A549 (cell line): Measurements from ENCODE around the gene CERKL. TPM values are rescaled to one million over a fixed set of nuclear protein-coding genes. Genes with fewer than 3 reads are reported as not detected.

ENCODE experiments used
- ATAC-seq, 2 experiments: fragments of 200-7000 bp in 1 of 2; fragments of >200 bp in 1 of 2; cut with Nextera tagmentation in 1 of 2; cut with Tn5 transposase in 1 of 2; 3 replicates each; pipeline versions ENCODE4 v1.8.0 to v1.9.1; 2018 to 2020; ENCODE audit warnings: mild to moderate bottlenecking in 1 of 2, moderate library complexity in 1 of 2
- CTCF ChIA-PET: fragments of 300-600 bp; sonication (Branson Sonifier 250); formaldehyde crosslinking; extraction: SDS; loops from one replicate; lab custom pipeline; 2021; ENCODE audit warnings: antibody characterized with exemption, inconsistent platforms; lab: Yijun Ruan, JAX
- POLR2A ChIA-PET: fragments of 350-600 bp; formaldehyde crosslinking; extraction: SDS; loops from one replicate; lab custom pipeline; 2021; ENCODE audit warnings: antibody characterized with exemption, inconsistent platforms; lab: Yijun Ruan, JAX
- DNase-seq, 2 experiments: peaks; one replicate each; pipeline versions ENCODE4 v3.0.0 to v3.0.0-alpha.2; 2011 to 2016; ENCODE audit warnings: low read depth in 1 of 2, low spot score in 1 of 2
- FAIRE-seq: peaks from 2 replicates; lab custom pipeline; 2011; peaks lifted over from hg19 to GRCh38; lab: Jason Lieb, UNC
- H3K27ac ChIP-seq, 2 experiments: fragments of >200 bp; sonication (Bioruptor Twin); formaldehyde crosslinking; 3 replicates each; pipeline ENCODE4 v1.5.1; 2016 to 2017
- H3K4me1 ChIP-seq: fragments of >200 bp; sonication (Bioruptor Twin); formaldehyde crosslinking; 3 replicates; pipeline ENCODE4 v1.6.1; 2016
- H3K4me2 ChIP-seq: fragments of >200 bp; sonication (Bioruptor Twin); formaldehyde crosslinking; 3 replicates; pipeline ENCODE4 v1.6.1; 2016
- H3K4me3 ChIP-seq: fragments of >200 bp; sonication (Bioruptor Twin); formaldehyde crosslinking; 3 replicates; pipeline ENCODE4 v1.5.1; 2016
- H3K9me3 ChIP-seq: fragments of >200 bp; sonication (Bioruptor Twin); formaldehyde crosslinking; 3 replicates; pipeline ENCODE4 v1.6.1; 2016
- ATOH8 ChIP-seq: fragments of 250-450 bp; sonication (Bioruptor Pico); IDR thresholded peaks from 2 replicates; pipeline ENCODE4 v1.5.0; 2020; ENCODE audit warnings: low read depth, mild to moderate bottlenecking, moderate library complexity
- BCL3 ChIP-seq: fragments of >200 bp; sonication (Bioruptor Twin); formaldehyde crosslinking; IDR thresholded peaks from 3 replicates; pipeline ENCODE4 v1.6.1; 2016
- CBX8 ChIP-seq: fragments of 200-600 bp; sonication (generic); IDR thresholded peaks from 2 replicates; pipeline ENCODE4 v1.6.1; 2016
- CEBPB ChIP-seq, 2 experiments: fragments of >200 bp in 1 of 2; sonication (Bioruptor Twin) in 1 of 2; formaldehyde crosslinking in 1 of 2; IDR thresholded peaks; 2 replicates each; pipeline ENCODE4 v1.6.1; 2012 to 2016
- CHD2 ChIP-seq: fragments of 150-350 bp; IDR thresholded peaks from 2 replicates; pipeline ENCODE4 v1.6.1; 2014; ENCODE audit warnings: low read length; ENCODE audit not compliant: partially characterized antibody
- CTCF ChIP-seq: fragments of >200 bp; sonication (Bioruptor Twin); formaldehyde crosslinking; IDR thresholded peaks from 3 replicates; pipeline ENCODE4 v1.5.1; 2016
- EHF ChIP-seq: fragments of 250-450 bp; sonication (Bioruptor Pico); IDR thresholded peaks from 2 replicates; pipeline ENCODE4 v1.5.0; 2020; ENCODE audit warnings: mild to moderate bottlenecking
- EHMT2 ChIP-seq: fragments of 200-600 bp; sonication (generic); IDR thresholded peaks from 2 replicates; pipeline ENCODE4 v1.6.1; 2016; ENCODE audit warnings: antibody characterized with exemption, low read depth, mild to moderate bottlenecking, moderate library complexity
- EP300 ChIP-seq, 2 experiments: fragments of >200 bp; sonication (Bioruptor Twin); formaldehyde crosslinking; IDR thresholded peaks; 2 replicates in 1 of 2; 3 replicates in 1 of 2; pipeline ENCODE4 v1.6.1; 2016 to 2017
- FOSB ChIP-seq: fragments of 250-450 bp; sonication (Bioruptor Pico); IDR thresholded peaks from 2 replicates; pipeline ENCODE4 v1.5.0; 2020; ENCODE audit warnings: mild to moderate bottlenecking, moderate library complexity
- FOSL2 ChIP-seq, 2 experiments: fragments of 450-650 bp in 1 of 2; fragments of >200 bp in 1 of 2; sonication (Bioruptor Twin) in 1 of 2; formaldehyde crosslinking; IDR thresholded peaks; 2 replicates each; pipeline versions ENCODE4 v1.5.0 to v1.6.1; 2016 to 2020; ENCODE audit warnings: mild to moderate bottlenecking in 1 of 2, moderate library complexity in 1 of 2
- FOXS1 ChIP-seq: fragments of 250-450 bp; sonication (Bioruptor Pico); IDR thresholded peaks from 2 replicates; pipeline ENCODE4 v1.5.0; 2020; ENCODE audit warnings: mild to moderate bottlenecking, moderate library complexity
- GATA3 ChIP-seq: IDR thresholded peaks from 2 replicates; pipeline ENCODE4 v1.6.1; 2012; ENCODE audit warnings: borderline replicate concordance
- HDAC2 ChIP-seq: fragments of 200-600 bp; sonication (generic); IDR thresholded peaks from 2 replicates; pipeline ENCODE4 v1.6.1; 2016
- HES2 ChIP-seq: fragments of >200 bp; sonication (Bioruptor Twin); formaldehyde crosslinking; IDR thresholded peaks from 2 replicates; pipeline ENCODE4 v1.6.1; 2016
- HOXB13 ChIP-seq: fragments of 250-450 bp; sonication (Bioruptor Pico); IDR thresholded peaks from 2 replicates; pipeline ENCODE4 v1.5.0; 2020; ENCODE audit warnings: low read depth, mild to moderate bottlenecking, moderate library complexity
- HOXB5 ChIP-seq: fragments of 250-450 bp; sonication (Bioruptor Pico); IDR thresholded peaks from 2 replicates; pipeline ENCODE4 v1.5.0; 2020; ENCODE audit warnings: mild to moderate bottlenecking, moderate library complexity
- JUN ChIP-seq, 2 experiments: fragments of >200 bp; sonication (Bioruptor Twin); formaldehyde crosslinking; IDR thresholded peaks; 2 replicates in 1 of 2; 3 replicates in 1 of 2; pipeline ENCODE4 v1.6.1; 2016 to 2017
- MAZ ChIP-seq: fragments of 150-350 bp; IDR thresholded peaks from 2 replicates; pipeline ENCODE4 v1.6.1; 2014; ENCODE audit warnings: antibody characterized with exemption, low read depth, low read length, borderline replicate concordance
- NFE2L2 ChIP-seq: fragments of 150-350 bp; conservative IDR thresholded peaks from 2 replicates; pipeline ENCODE4 v1.6.1; 2014; ENCODE audit warnings: low read length
- PBX3 ChIP-seq: IDR thresholded peaks from 2 replicates; pipeline ENCODE4 v1.6.1; 2012
- POLR2A ChIP-seq: IDR thresholded peaks from 2 replicates; pipeline ENCODE4 v1.6.1; 2012; ENCODE audit warnings: mild to moderate bottlenecking, low read length
- REST ChIP-seq: fragments of 200-600 bp; sonication (generic); IDR thresholded peaks from 2 replicates; pipeline ENCODE4 v1.6.1; 2016; ENCODE audit warnings: antibody characterized with exemption, mild to moderate bottlenecking, moderate library complexity
- RFX5 ChIP-seq: fragments of 450-650 bp; IDR thresholded peaks from 2 replicates; pipeline ENCODE4 v1.7.1; 2014; ENCODE audit warnings: antibody characterized with exemption, mild to moderate bottlenecking, moderate library complexity
- RNF2 ChIP-seq: fragments of 200-600 bp; sonication (generic); IDR thresholded peaks from 2 replicates; pipeline ENCODE4 v1.6.1; 2016; ENCODE audit warnings: low read depth, mild to moderate bottlenecking, antibody characterized with exemption, moderate library complexity, borderline replicate concordance
- ZC3H11A ChIP-seq: fragments of 450-650 bp; IDR thresholded peaks from 2 replicates; pipeline ENCODE4 v1.6.1; 2014; ENCODE audit warnings: antibody characterized with exemption, mild to moderate bottlenecking
- ZSCAN20 ChIP-seq: fragments of 250-450 bp; sonication (Bioruptor Pico); IDR thresholded peaks from 2 replicates; pipeline ENCODE4 v1.8.0; 2022; ENCODE audit warnings: mild to moderate bottlenecking, moderate library complexity
- WGBS: methylation state at CpG from one replicate; pipeline ENCODE4 v1.1.6; 2017; ENCODE audit errors: missing lambda C conversion rate; 5-methylcytosine and 5-hydroxymethylcytosine counted together
- polyA plus RNA-seq, 4 experiments: library from polyadenylated mRNA; depleted of rRNA in 3 of 4; stranded (reverse); fragments of >200 nt; fragmentation: RNase III in 1 of 4; extraction: RNeasy Plus Mini Kit Qiagen cat#74134 plus additional on column Dnase treatment in 1 of 4; gene quantifications; 2 replicates in 3 of 4; 3 replicates in 1 of 4; pipeline ENCODE4 v1.2.3, GENCODE V29; 2011 to 2017

Gene CERKL
- polyA plus RNA-seq, 2 of the 4 experiments (the other 2 are of a cell fraction): 0.30 to 0.85 TPM

GRCh38 chr2:181674461-181674860, 17.6 kb upstream of the CERKL start:
- FAIRE-seq: no peak
- no peaks in the 10 kb centered on the region for H3K9me3 ChIP-seq
- H3K27ac ChIP-seq: no peak overlapping the region
- POLR2A ChIA-PET: no interaction called here
- no peak overlapping the region for H3K4me3 ChIP-seq
- CTCF ChIA-PET: interaction anchor here (0.7 to 1.1 kb wide), 2 partner anchors 155 to 403 kb away, joined by 3 read pairs; no protein-coding TSS in a partner anchor
- TF ChIP-seq ZC3H11A: no peak
- TF ChIP-seq JUN (IDR thresholded peaks at IDR 0.05): no peak
- TF ChIP-seq CEBPB (IDR thresholded peaks at IDR 0.05): no peak
- TF ChIP-seq CHD2: no peak
- no peak for TF ChIP-seq EHF (CRISPR knock-in tag)
- TF ChIP-seq HOXB5 (CRISPR knock-in tag): no peak
- TF ChIP-seq ATOH8 (CRISPR knock-in tag): no peak
- TF ChIP-seq MAZ: no peak
- TF ChIP-seq FOXS1 (CRISPR knock-in tag): no peak
- TF ChIP-seq HOXB13 (CRISPR knock-in tag): no peak
- no peak for TF ChIP-seq EP300 (IDR thresholded peaks at IDR 0.05)
- TF ChIP-seq REST: no peak
- TF ChIP-seq PBX3: no peak
- TF ChIP-seq FOSB (CRISPR knock-in tag): no peak
- H3K4me2 ChIP-seq: no peak overlapping the region
- ATAC-seq: no peak
- DNase-seq: no peak
- peaks cover 5% of the 10 kb centered on the region; the same call in 1 of the 3 replicates for H3K4me1 ChIP-seq

- Histone ChIP-seq H3K4me2 (no peak overlapping the region), H3K27ac (no peak overlapping the region), H3K9me3 (no peaks in the 10 kb centered on the region), H3K4me1 (peaks cover 5% of the 10 kb centered on the region; the same call in 1 of the 3 replicates), H3K4me3 (no peak overlapping the region)
- POLR2A ChIA-PET: no interaction called here
- no peak for DNase-seq
- ATAC-seq: no peak
- FAIRE-seq: no peak
- TF ChIP-seq JUN (IDR thresholded peaks at IDR 0.05) (no peak), HOXB13 (CRISPR knock-in tag) (no peak), RFX5 (no peak), CTCF (no peak), EHMT2 (no peak), FOSB (CRISPR knock-in tag) (no peak), NFE2L2 (no peak), RNF2 (no peak), POLR2A (no peak), GATA3 (no peak), HDAC2 (no peak), FOSL2 (IDR thresholded peaks at IDR 0.05) (no peak), FOSL2 (CRISPR knock-in tag; IDR thresholded peaks at IDR 0.05) (no peak), BCL3 (no peak), CBX8 (no peak), ZSCAN20 (CRISPR knock-in tag) (no peak), EP300 (IDR thresholded peaks at IDR 0.05) (no peak), HES2 (no peak)
- 0% methylated on average over 2 of the region's 2 CpGs for WGBS
- CTCF ChIA-PET: no interaction called here
These were observed 16.3 kb upstream of the CERKL start for GRCh38 chr2:181673173-181673572.
